Endothelial cell (in vitro differentiated cells): ENCODE results near the gene RPL14. TPM values are rescaled to one million over a fixed set of nuclear protein-coding genes. Genes with fewer than 3 reads are reported as not detected.

Experiments used
- DNase-seq: peaks from one replicate; pipeline ENCODE4 v3.0.0; 2021; ENCODE audit warnings: low spot score
- H3K27ac Mint-ChIP-seq: one replicate; pipeline ENCODE4 v1.8.0; 2021; ENCODE audit warnings: mixed read lengths, inconsistent platforms; ENCODE audit not compliant: unreplicated experiment
- H3K27me3 Mint-ChIP-seq: one replicate; pipeline ENCODE4 v1.8.0; 2021; ENCODE audit warnings: mild to moderate bottlenecking, moderate library complexity, mixed read lengths, inconsistent platforms; ENCODE audit not compliant: unreplicated experiment
- H3K36me3 Mint-ChIP-seq: one replicate; pipeline ENCODE4 v1.8.0; 2021; ENCODE audit warnings: mild to moderate bottlenecking, low read depth, mixed read lengths, inconsistent platforms; ENCODE audit not compliant: unreplicated experiment
- H3K4me1 Mint-ChIP-seq: one replicate; pipeline ENCODE4 v1.8.0; 2021; ENCODE audit warnings: mild to moderate bottlenecking, mixed read lengths, inconsistent platforms; ENCODE audit not compliant: unreplicated experiment
- H3K4me3 Mint-ChIP-seq: one replicate; pipeline ENCODE4 v1.8.0; 2021; ENCODE audit warnings: mild to moderate bottlenecking, mixed read lengths, inconsistent platforms; ENCODE audit not compliant: unreplicated experiment
- H3K9me3 Mint-ChIP-seq: one replicate; pipeline ENCODE4 v1.8.0; 2021; ENCODE audit warnings: mixed read lengths, inconsistent platforms; ENCODE audit not compliant: unreplicated experiment
- CTCF ChIP-seq: fragments of 200-600 bp; sonication (generic); IDR thresholded peaks from one replicate; pipeline ENCODE4 v1.5.0; 2021; ENCODE audit warnings: antibody characterized with exemption; ENCODE audit not compliant: unreplicated experiment
- long read RNA-seq: library from polyadenylated mRNA; unstranded; transcript quantifications from one replicate; pipeline ENCODE4 v2.0.0, GENCODE V29; 2020; ENCODE audit not compliant: unreplicated experiment
- total RNA-seq: library from RNA; stranded (reverse); fragmentation: NEBNext Ultra II Directional; extraction: Animal tissue kit (Norgen Biotek cat#: 25700); gene quantifications from one replicate; pipeline ENCODE4 v1.2.1, GENCODE V29; 2021; ENCODE audit not compliant: unreplicated experiment

Gene RPL14
- 2,049 TPM for total RNA-seq
- long read RNA-seq, full-length matches to known transcripts: 1,091 of 1,111 reads
- long read RNA-seq, partial matches to known transcripts: 14 of 1,111 reads
- long read RNA-seq, other reads (novel, unspliced or antisense): 6 of 1,111 reads

GRCh38 chr3:40456940-40457823, at the start of gene RPL14:
Gene RPL14 (plus strand): TSS chr3:40457339. CDS start chr3:40457472, 133 bp downstream.
- peaks cover 27% of the 10 kb centered on the region for H3K4me1 Mint-ChIP-seq
- TF ChIP-seq CTCF: no peak
- peaks cover 27% of the 10 kb centered on the region for H3K36me3 Mint-ChIP-seq

GRCh38 chr3:40407611-40408010, 49.5 kb upstream of the RPL14 start:
- Mint-ChIP-seq H3K27me3 (no peaks in the 10 kb centered on the region), H3K9me3 (no peaks in the 10 kb centered on the region), H3K4me3 (no peak overlapping the region), H3K4me1 (no peaks in the 10 kb centered on the region), H3K36me3 (no peaks in the 10 kb centered on the region), H3K27ac (no peak overlapping the region)
- no peak for TF ChIP-seq CTCF
- no peak for DNase-seq

More at GRCh38 chr3:40456940-40457823, at the start of gene RPL14:
- DNase-seq: peak; percentile 85
- Mint-ChIP-seq H3K27ac (peak within 1 kb of the TSS; percentile 95), H3K4me3 (peak within 1 kb of the TSS; percentile 96), H3K9me3 (no peaks in the 10 kb centered on the region), H3K27me3 (peaks cover 4% of the 10 kb centered on the region)

- Mint-ChIP-seq H3K27me3 (no peaks in the 10 kb centered on the region), H3K9me3 (no peaks in the 10 kb centered on the region), H3K4me3 (no peak overlapping the region), H3K4me1 (no peaks in the 10 kb centered on the region), H3K27ac (no peak overlapping the region), H3K36me3 (no peaks in the 10 kb centered on the region)
- no peak for DNase-seq
- no peak for TF ChIP-seq CTCF
Observed at GRCh38 chr3:40414270-40414669, 42.9 kb upstream of the RPL14 start.

DNA sequence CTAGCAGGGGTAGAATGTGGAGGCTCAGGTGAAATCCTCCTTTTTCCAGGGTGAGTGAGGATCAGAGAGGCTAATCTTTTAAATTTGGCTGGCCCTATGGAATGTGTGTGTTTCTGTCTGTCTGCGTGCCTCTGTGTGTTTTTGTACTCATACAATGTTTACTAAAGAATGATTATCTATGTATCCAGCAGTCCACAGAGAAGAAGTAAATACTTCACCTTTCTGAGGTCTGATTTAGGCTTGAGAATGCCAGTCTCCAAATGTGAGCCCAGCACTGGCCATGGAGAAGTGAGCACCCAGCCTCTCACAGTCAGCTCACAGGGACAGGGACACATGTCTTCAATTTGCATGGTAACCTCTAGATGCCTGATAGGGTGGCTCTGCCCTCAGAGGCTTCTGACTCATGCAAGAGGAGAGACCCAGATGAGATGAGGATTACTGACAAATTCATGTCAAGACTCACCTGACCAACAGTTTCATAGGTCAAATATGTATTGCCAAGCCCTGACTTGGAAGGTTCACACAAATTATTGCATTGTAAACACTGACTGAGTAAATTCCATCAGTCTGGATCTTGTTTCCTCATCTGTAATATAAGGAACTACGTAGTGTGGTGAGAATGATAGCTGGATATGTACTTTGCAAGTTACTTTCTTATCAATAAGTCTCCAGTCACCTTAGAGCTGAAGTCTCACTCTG, 39.1 kb upstream of the RPL14 start:
- Mint-ChIP-seq H3K27ac (no peak overlapping the region), H3K27me3 (no peaks in the 10 kb centered on the region), H3K4me3 (no peak overlapping the region)

More for the DNA sequence above, 39.1 kb upstream of the RPL14 start:
- H3K36me3 Mint-ChIP-seq: no peaks in the 10 kb centered on the region
- DNase-seq: no peak
- TF ChIP-seq CTCF: no peak
- no peaks in the 10 kb centered on the region for H3K4me1 Mint-ChIP-seq
- no peaks in the 10 kb centered on the region for H3K9me3 Mint-ChIP-seq
